HG03565 (cell line): ENCODE results near the gene GRAMD2A.

Source experiments
- ATAC-seq: cut with Tn5 transposase; IDR thresholded peaks from one replicate; pipeline ENCODE4 v1.9.1; 2021; ENCODE audit warnings: mild to moderate bottlenecking, moderate library complexity; ENCODE audit not compliant: unreplicated experiment

Gene GRAMD2A

DNA sequence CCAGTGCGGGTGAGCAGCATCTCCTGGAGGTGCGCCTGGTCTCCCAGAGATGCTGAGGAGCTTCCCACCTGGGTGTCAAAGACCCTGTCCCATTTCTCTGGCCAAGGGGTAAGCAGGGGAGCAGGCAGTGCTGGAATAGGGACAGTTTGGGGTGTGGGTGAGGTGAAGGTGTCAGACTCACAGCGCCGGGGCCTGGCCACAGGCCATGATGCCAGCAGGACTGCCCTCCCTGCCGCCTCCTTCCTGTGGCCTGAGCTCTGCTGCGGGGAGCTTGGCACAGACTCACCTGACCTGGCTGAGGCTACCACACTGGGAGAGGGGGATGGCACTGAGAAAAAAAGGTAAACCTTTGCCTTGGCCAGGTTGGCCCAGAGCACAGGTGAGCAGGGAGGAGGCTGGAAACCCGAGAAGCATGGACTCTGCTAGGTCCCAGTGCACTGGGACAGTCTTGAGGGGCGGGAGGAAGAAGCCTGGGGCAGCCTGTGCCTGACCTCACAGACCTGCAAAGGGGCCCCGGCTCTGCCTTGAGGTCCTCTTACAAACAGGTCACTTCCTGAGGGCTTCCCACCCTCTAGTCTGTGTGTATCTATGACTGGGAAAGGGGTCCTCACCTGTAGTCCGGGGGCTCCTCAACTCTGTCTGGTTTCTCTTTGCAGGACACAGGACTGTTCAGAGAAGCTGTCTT is 28.2 kb downstream of the GRAMD2A start:
- no peak for ATAC-seq

GRCh38 chr15:72168808-72169190 is 28.8 kb downstream of the GRAMD2A start:
- ATAC-seq: no peak

GRCh38 chr15:72168131-72168807 is 29.3 kb downstream of the GRAMD2A start:
- no peak for ATAC-seq

GRCh38 chr15:72167445-72167844 is 30.1 kb downstream of the GRAMD2A start:
- no peak for ATAC-seq

- no peak for ATAC-seq
These were observed 30.7 kb downstream of the GRAMD2A start for GRCh38 chr15:72166716-72167417.

DNA sequence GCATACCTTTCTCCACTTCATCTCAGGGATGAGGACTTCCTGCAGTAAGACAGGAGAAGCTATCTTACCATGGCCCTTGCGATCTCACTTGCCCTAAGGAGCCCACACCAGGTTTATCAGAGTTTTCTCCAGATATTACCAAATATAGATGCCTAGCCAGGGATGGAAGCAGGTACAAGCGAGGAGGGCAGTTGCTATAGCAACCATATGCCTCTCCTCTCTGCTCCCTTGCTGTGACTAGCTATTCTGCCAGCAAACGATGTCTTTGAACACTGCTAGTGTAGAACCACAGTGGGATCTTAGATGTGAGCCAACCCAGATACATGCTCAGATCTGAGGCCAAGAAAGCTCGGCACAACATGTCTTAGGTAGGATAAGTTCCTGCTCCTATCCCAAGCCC is 33.9 kb downstream of the GRAMD2A start:
- ATAC-seq: no peak

- no peak for ATAC-seq
These were observed 35.0 kb downstream of the GRAMD2A start for GRCh38 chr15:72162569-72162968.

DNA sequence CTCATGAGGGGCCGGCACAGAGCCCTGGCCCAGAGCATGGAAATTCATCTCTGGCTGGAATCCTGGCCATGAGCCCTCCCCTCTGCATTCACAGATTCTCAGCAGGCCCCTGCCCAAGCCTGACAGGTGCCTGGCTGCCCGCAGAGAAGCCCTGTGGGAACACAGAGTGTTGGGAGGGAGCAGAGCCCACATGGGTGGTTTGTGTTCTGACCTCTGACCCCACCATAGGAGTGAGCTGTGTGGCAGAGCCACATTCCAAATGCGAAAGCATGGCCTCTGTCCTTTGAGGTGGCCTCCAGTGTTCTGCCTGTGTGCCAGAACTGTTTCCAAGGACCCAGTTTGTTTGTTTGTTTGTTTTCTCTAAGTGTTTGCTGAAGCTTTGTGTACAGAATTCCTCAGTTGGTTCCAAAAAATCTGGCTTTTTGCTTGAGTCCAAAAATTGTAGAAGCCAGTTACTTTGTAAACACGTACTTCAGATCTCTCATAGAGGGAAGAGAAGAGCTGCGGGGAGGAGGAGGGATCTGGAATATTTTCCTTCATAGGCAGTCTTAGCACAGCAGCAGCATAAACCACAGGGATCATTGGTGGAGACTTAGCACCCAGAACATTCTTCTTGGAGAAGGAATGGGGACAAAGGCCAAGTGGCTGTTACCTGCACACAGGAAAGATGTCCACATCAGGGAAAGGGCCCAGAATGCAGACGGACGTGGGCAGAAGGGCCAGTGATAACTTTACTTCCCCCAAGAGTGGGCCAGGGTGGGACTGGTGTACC is 36.0 kb downstream of the GRAMD2A start:
- ATAC-seq: no peak

DNA sequence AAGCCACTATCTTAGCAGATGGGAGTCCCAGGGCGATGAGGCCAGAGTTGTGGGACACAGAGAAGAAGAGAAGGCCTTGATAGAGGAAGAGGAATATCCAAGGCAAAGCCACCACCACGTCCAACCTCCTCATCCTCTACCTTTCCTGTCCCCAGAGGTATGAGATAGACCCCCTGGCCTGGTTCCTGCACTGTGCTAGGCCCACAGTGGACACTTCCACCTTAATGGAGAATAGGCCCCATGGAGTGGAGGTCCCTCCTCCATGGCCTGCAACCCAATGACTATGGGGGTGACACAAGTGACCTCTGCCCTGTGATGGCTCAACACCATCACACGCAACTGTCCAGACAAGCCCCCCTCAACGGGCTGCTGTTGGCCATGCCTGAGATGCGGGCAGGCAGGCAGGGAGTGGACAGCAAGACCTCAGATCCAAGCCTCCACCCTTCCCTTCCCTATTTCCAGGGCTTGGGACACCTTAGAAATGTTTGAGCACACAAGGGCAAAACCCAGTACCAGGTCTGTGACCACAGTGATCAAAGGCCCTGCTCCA is 36.8 kb downstream of the GRAMD2A start:
- ATAC-seq: no peak

GRCh38 chr15:72156928-72157327 is 40.7 kb downstream of the GRAMD2A start:
- no peak for ATAC-seq

DNA sequence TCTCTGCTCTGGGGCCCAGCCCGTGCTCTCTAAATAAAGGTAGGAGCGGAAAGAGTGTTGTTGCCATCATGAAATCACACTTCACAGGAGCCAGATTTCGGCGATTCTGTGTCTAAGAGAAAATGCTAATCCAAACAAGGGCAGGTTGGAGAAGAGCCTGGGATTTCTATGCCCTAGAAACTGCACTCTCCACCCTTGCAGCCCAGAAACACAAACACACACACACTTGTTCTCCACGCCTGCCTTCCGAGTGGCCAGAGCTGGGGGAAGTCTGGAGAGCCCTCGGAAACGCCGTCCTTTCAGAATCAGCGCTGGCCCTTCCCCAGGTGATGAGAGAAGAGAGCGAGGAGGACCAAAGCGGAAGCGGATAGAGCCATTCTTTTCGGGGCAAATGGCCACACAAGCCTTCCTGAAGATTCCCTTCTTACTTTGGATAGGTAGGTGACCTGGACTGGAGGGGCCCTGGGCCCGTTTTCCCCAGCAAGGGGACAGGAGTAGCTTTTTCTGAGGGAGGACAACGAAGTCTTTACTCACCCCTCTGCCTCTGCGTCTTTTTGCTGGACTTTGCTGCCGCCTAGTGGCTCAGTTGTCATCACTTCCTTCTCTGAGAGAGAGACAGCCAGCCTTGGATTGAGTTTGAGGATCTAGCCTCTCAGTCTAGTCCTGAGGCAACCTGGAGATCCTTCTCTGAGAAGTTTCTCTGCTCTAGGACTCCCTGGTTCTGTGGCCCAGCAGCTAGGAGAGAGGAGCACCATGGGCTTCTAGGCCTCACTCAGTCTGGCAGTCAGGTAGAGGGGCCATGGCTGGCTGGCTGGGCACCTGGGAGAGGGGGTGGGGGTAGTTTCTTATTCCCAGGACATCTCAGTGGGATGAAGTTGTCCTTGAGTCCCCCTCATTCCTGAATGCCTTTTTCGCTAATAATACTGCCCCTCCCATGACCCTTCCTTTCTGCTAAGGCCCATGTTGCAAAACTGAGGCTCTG is 41.7 kb downstream of the GRAMD2A start:
- peak; percentile 67 for ATAC-seq

DNA sequence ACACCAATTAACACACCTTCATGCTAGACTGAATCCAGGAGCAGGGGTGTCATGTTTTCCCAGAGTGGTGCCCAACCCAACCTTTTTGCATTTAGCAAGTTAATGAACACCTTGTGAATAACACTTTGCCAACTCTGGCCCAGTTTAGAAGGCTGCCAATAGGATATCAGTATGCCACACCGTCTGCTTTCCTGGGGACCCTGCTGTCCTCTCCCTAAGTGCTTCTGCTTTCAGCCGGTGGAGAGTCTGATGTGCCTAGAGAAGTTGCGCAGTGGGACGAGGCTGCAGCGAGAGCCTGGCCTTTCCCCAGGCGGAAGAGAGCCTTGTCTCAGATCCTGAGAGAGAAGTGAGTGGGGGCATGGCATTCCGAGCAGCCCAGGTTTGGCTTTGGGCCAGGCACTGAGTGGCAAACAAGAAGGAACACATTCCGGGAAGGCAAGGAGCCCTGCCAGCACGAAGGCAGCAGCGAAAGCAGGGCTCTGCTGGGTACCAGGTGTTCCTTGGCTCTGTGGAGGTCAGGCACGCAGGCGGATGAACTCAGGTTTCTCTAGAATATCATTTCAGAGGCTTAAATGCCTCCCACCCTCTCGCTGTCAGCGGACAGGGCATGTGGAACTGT is 42.5 kb downstream of the GRAMD2A start:
- ATAC-seq: no peak

GRCh38 chr15:72154316-72154715 is 43.3 kb downstream of the GRAMD2A start:
- no peak for ATAC-seq

- no peak for ATAC-seq
These were observed 44.2 kb downstream of the GRAMD2A start for GRCh38 chr15:72153269-72154000.

DNA sequence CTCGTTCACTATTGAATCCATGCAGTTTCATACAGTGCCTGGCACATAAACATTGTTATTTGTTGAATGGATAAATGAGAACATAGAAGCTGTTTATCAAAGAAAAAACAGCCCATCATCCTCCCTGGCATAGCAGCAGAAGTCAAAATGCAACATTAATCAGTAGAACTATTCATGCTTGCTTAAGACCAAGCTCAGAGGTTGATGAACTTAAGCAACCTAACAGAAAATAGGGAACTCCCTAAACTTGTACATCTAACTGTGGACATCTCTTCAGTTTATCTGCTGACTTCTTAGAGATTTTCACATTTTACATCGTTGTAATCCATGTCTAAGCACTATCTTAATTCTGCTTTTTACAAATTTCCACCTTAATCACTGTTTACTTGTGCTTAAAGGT is 50.2 kb downstream of the GRAMD2A start:
- ATAC-seq: no peak

- ATAC-seq: no peak
These were observed 50.7 kb downstream of the GRAMD2A start for GRCh38 chr15:72146934-72147333.

GRCh38 chr15:72146221-72146620 is 51.4 kb downstream of the GRAMD2A start:
- ATAC-seq: no peak

- ATAC-seq: peak; percentile 98
These were observed 56.2 kb downstream of the GRAMD2A start for GRCh38 chr15:72141171-72142084.
